ENCODE data around the gene TMEM234.
"Not testable (repeated sequence)": the region's sequence is repeated elsewhere in the genome, so short reads cannot be mapped to it uniquely, and the experiment has no call there.

TMEM234 gene

GRCh38 chr1:32221980-32222755 is at the start of gene TMEM234, which contains the start of gene EIF3I:
TMEM234 (minus strand) TSS chr1:32222353; CDS start chr1:32222322, 31 bp downstream.
EIF3I (plus strand) TSS chr1:32222407; CDS start chr1:32222442, 35 bp downstream.
- peak; percentile 94 for DNase-seq (ENCODE audit: low spot score)

- no peak for DNase-seq (ENCODE audit: low spot score)
Measured at GRCh38 chr1:32269744-32270143, 47.6 kb upstream of the TMEM234 start.

- DNase-seq (ENCODE audit: low spot score): peak; percentile 25
Measured at GRCh38 chr1:32266921-32267591, 44.9 kb upstream of the TMEM234 start.

- DNase-seq (ENCODE audit: low spot score): no peak
Measured at GRCh38 chr1:32265846-32266245, 43.7 kb upstream of the TMEM234 start.

GRCh38 chr1:32263744-32264143 is 41.6 kb upstream of the TMEM234 start:
- no peak for DNase-seq (ENCODE audit: low spot score)

- not testable (repeated sequence) for DNase-seq (ENCODE audit: low spot score)
Measured at GRCh38 chr1:32263236-32263593, 41.1 kb upstream of the TMEM234 start.

- no peak for DNase-seq (ENCODE audit: low spot score)
Measured at GRCh38 chr1:32257227-32257508, 35.0 kb upstream of the TMEM234 start.

- DNase-seq (ENCODE audit: low spot score): no peak
Measured at GRCh38 chr1:32256473-32257226, 34.5 kb upstream of the TMEM234 start.

GRCh38 chr1:32255072-32256071 is 33.2 kb upstream of the TMEM234 start:
- no peak for DNase-seq (ENCODE audit: low spot score)

GRCh38 chr1:32250893-32251716 is 29.0 kb upstream of the TMEM234 start, which contains the start of gene LCK:
LCK (plus strand) TSS chr1:32251265; CDS start chr1:32274330, 23,065 bp downstream.
- DNase-seq (ENCODE audit: low spot score): no peak

GRCh38 chr1:32249831-32250525 is 27.8 kb upstream of the TMEM234 start:
- DNase-seq (ENCODE audit: low spot score): peak; percentile 76

- DNase-seq (ENCODE audit: low spot score): peak; percentile 82
Measured at GRCh38 chr1:32247983-32248889, 26.1 kb upstream of the TMEM234 start.

- DNase-seq (ENCODE audit: low spot score): no peak
Measured at GRCh38 chr1:32247452-32247851, 25.3 kb upstream of the TMEM234 start.

GRCh38 chr1:32246888-32247273 is 24.7 kb upstream of the TMEM234 start, which contains the start of gene FAM167B:
FAM167B (plus strand) TSS chr1:32247222; CDS start chr1:32247422, 200 bp downstream.
- peak; percentile 33 for DNase-seq (ENCODE audit: low spot score)

- DNase-seq (ENCODE audit: low spot score): no peak
Measured at GRCh38 chr1:32242341-32242851, 20.2 kb upstream of the TMEM234 start.

GRCh38 chr1:32241001-32241763 is 19.0 kb upstream of the TMEM234 start:
- DNase-seq (ENCODE audit: low spot score): peak; percentile 83

GRCh38 chr1:32240140-32240951 is 18.2 kb upstream of the TMEM234 start:
- DNase-seq (ENCODE audit: low spot score): peak; percentile 83
